Gastroesophageal sphincter (tissue), 3 donors: ENCODE measurements around the gene MEGF6.

ENCODE experiments used
- CTCF ChIP-seq, 4 experiments: fragments of 200-600 bp in 2 of 4; fragments of 450-650 bp in 2 of 4; sonication (generic) in 1 of 4; IDR thresholded peaks; one replicate each; pipeline ENCODE4 v1.5.1; 2017 to 2019; ENCODE audit warnings: antibody characterized with exemption in 4 of 4, mild to moderate bottlenecking in 2 of 4, moderate library complexity in 2 of 4
- EP300 ChIP-seq: sonication (generic); formaldehyde crosslinking; IDR thresholded peaks from one replicate; pipeline ENCODE4 v1.6.1; 2017; ENCODE audit warnings: antibody characterized with exemption, mild to moderate bottlenecking
- POLR2A ChIP-seq, 2 donors: fragments of 450-650 bp; IDR thresholded peaks; one replicate each; pipeline ENCODE4 v1.6.1; 2017; ENCODE audit warnings: antibody characterized with exemption in 2 of 2, mild to moderate bottlenecking in 2 of 2, moderate library complexity in 1 of 2
- POLR2AphosphoS5 ChIP-seq: sonication (generic); formaldehyde crosslinking; IDR thresholded peaks from one replicate; pipeline ENCODE4 v1.6.1; 2017; ENCODE audit warnings: antibody characterized with exemption

- TF ChIP-seq CTCF (IDR thresholded peaks at IDR 0.05), result no peak
- TF ChIP-seq POLR2A (IDR thresholded peaks at IDR 0.05), result no peak
- no peak for TF ChIP-seq EP300
- TF ChIP-seq POLR2AphosphoS5, result no peak
These were observed 127.9 kb downstream of the MEGF6 start for GRCh38 chr1:3483380-3483779.
